ENCODE measurements around the gene DBET. TPM values are rescaled to one million over a fixed set of nuclear protein-coding genes. Genes with fewer than 3 reads are reported as not detected.
"Not testable (repeated sequence)": the region's sequence is repeated elsewhere in the genome, so short reads cannot be mapped to it uniquely, and the experiment has no call there.

Gene DBET
- total and polyA plus RNA-seq, 7 donors: not detected

- H3K27me3 ChIP-seq (ENCODE audit: insufficient read depth in 3 of 3, low read length in 2 of 3); intact Hi-C loops (cut with DNase I); H3K36me3 ChIP-seq (ENCODE audit: insufficient read depth in 1 of 2, low read depth in 1 of 2); H3K4me1 ChIP-seq; H3K4me3 ChIP-seq; H3K27ac ChIP-seq; H3K9me3 ChIP-seq; ATAC-seq; DNase-seq: not testable (repeated sequence)
- 58 to 62% (median 60%) methylated on average over 6 of the region's 6 CpGs for WGBS, 3 donors
These were observed 44.5 kb downstream of the DBET start for GRCh38 chr4:190108756-190109155.

- H3K36me3 ChIP-seq (ENCODE audit: insufficient read depth in 1 of 2, low read depth in 1 of 2); H3K27ac ChIP-seq; intact Hi-C loops (cut with DNase I); H3K4me3 ChIP-seq; H3K9me3 ChIP-seq; ATAC-seq; DNase-seq; H3K27me3 ChIP-seq (ENCODE audit: insufficient read depth in 3 of 3, low read length in 2 of 3); H3K4me1 ChIP-seq: not testable (repeated sequence)
- WGBS, 3 donors: 31 to 35% (median 31%) methylated on average over 1 of the region's 1 CpG
These were observed 45.2 kb downstream of the DBET start for GRCh38 chr4:190109390-190110011.

GRCh38 chr4:190110033-190110432 lies 45.7 kb downstream of the DBET start:
- H3K9me3 ChIP-seq; intact Hi-C loops (cut with DNase I); H3K4me1 ChIP-seq; H3K27ac ChIP-seq; ATAC-seq; H3K4me3 ChIP-seq; DNase-seq; H3K36me3 ChIP-seq (ENCODE audit: insufficient read depth in 1 of 2, low read depth in 1 of 2); H3K27me3 ChIP-seq (ENCODE audit: insufficient read depth in 3 of 3, low read length in 2 of 3): not testable (repeated sequence)

- H3K4me1 ChIP-seq; DNase-seq; H3K36me3 ChIP-seq (ENCODE audit: insufficient read depth in 1 of 2, low read depth in 1 of 2); H3K9me3 ChIP-seq; intact Hi-C loops (cut with DNase I); ATAC-seq; H3K27ac ChIP-seq; H3K27me3 ChIP-seq (ENCODE audit: insufficient read depth in 3 of 3, low read length in 2 of 3); H3K4me3 ChIP-seq: not testable (repeated sequence)
- 51 to 56% (median 54%) methylated on average over 4 of the region's 4 CpGs for WGBS, 3 donors
These were observed 46.4 kb downstream of the DBET start for GRCh38 chr4:190110570-190111295.

- H3K9me3 ChIP-seq; H3K27me3 ChIP-seq (ENCODE audit: insufficient read depth in 3 of 3, low read length in 2 of 3); intact Hi-C loops (cut with DNase I); H3K4me3 ChIP-seq; H3K4me1 ChIP-seq; ATAC-seq; DNase-seq; H3K27ac ChIP-seq; H3K36me3 ChIP-seq (ENCODE audit: insufficient read depth in 1 of 2, low read depth in 1 of 2): not testable (repeated sequence)
- 65 to 80% (median 66%) methylated on average over 2 of the region's 3 CpGs for WGBS, 3 donors
These were observed 48.6 kb downstream of the DBET start for GRCh38 chr4:190112879-190113278.

GRCh38 chr4:190114991-190115390 lies 50.7 kb downstream of the DBET start:
- H3K27me3 ChIP-seq (ENCODE audit: insufficient read depth in 3 of 3, low read length in 2 of 3); intact Hi-C loops (cut with DNase I); ATAC-seq; H3K4me1 ChIP-seq; H3K36me3 ChIP-seq (ENCODE audit: insufficient read depth in 1 of 2, low read depth in 1 of 2); DNase-seq; H3K9me3 ChIP-seq; H3K4me3 ChIP-seq; H3K27ac ChIP-seq: not testable (repeated sequence)
- WGBS, 3 donors: 51 to 61% (median 55%) methylated on average over 3 of the region's 3 CpGs

Other genes starting within 250 kb of the DBET start
- gene FRG1, start 123.6 kb upstream of the DBET start, total RNA-seq: 10 to 100 TPM; 19.0 to 26.5 (median 20.0) TPM
- 10 to 100 TPM; 27.4 to 39.3 (median 31.9) TPM for gene FRG1, start 123.6 kb upstream of the DBET start, polyA plus RNA-seq
- gene FRG2, start 37.2 kb upstream of the DBET start, total RNA-seq: not detected
- gene FRG2, start 37.2 kb upstream of the DBET start, polyA plus RNA-seq: not detected
- not detected for gene DUX4, start 109.3 kb downstream of the DBET start, total RNA-seq
- gene DUX4, start 109.3 kb downstream of the DBET start, polyA plus RNA-seq: not detected

All from psoas muscle (tissue), 8 donors.